ENCODE measurements around the gene BAK1.
A peak's percentile ranks its signal among the peaks of the same experiment; 100 is the strongest.
"Not testable (repeated sequence)": the region's sequence is repeated elsewhere in the genome, so short reads cannot be mapped to it uniquely, and the experiment has no call there.

The BAK1 gene

DNA sequence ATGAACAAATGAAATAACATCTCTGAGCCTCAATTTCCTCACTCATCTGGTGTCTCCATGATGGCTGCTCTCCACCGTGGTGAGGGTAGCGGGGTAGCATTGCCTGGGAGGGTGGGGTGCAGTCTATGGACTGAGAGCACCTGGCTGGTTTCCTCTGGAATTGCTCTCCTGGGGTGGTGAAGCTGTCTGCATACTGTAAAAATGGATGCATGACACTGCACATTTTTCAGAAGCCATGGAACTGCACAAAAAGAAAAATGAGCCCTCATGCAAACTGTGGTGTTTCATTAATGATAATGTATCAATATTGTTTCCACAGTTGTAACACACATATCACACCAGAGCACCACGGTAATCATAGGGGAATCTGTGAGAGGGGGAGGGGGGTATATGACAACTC, 28.9 kb upstream of the BAK1 start:
- no peak for DNase-seq (ENCODE audit: low read depth in 2 of 2)

DNA sequence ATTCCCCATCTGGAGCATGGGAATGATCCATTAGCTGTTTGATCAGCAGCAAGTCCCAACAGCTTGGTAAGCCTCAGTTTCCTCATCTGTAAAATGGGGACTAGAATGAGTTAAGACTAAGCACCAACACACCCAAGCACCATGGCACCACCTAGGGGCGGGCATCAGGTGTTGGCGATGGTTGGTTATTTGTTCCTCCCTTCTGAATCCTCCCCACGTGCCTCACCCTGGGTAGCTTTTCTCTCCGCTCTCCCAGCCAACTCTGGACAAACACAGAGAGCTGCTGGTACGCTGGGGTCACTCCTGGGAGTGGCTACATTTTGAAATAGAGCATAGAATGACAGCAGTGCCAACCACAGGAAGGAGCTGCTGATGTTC, 27.7 kb upstream of the BAK1 start:
- DNase-seq (ENCODE audit: low read depth in 2 of 2), result peak in 1 of 2 donors; percentile 24

DNA sequence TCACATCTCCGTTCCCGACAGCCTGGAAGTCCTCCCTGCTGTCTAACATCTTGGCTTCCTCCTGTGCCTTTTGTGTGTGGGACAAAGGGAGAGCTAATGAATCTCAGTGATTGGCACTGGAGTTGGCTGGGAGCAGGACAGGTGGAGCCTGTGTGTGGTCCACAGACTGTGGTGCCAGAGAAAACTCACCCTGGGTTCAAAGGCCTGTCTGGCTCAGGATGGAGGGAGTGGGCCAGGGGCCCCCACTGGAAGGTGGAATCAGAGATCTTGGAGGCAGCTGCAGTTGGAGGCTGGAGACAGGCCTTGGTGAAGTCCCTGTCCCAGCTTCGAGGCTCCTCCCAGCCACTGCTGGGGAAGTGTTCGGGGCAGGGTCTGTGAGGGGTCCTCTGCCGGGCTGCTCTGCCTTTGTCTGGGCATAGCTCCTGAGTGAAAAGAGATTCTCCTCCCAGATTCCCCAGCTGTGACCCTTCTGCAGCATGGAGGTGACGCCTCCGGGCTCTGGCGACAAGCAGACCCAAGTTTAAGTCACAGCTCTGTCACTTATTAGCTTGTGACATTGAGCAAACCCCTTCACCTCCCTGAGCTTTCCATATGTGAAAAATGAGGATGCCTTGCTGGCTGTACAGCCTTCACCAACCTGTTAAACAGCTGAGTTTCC, 27.2 kb upstream of the BAK1 start:
- DNase-seq (ENCODE audit: low read depth in 2 of 2), result no peak

DNA sequence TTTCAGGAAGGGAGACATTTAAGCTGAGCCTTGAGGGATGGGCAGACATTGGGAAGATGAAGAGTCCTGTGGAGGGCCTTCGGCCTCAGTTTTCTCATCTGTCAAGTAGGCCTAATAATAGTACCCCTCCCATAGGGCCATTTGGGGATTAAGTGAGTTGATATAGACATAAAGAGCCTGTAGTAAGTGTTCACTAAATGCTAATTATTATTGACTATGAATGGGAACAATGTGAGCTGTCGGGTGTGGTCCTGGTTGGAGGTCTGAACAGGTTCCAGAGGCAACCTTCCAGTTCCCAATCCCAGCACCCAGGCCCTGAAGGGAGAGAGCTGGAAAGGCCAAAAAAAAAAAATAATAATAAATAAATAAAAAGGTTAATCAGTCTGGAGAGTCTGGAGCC, 26.6 kb upstream of the BAK1 start:
- no peak for DNase-seq (ENCODE audit: low read depth in 2 of 2)

DNA sequence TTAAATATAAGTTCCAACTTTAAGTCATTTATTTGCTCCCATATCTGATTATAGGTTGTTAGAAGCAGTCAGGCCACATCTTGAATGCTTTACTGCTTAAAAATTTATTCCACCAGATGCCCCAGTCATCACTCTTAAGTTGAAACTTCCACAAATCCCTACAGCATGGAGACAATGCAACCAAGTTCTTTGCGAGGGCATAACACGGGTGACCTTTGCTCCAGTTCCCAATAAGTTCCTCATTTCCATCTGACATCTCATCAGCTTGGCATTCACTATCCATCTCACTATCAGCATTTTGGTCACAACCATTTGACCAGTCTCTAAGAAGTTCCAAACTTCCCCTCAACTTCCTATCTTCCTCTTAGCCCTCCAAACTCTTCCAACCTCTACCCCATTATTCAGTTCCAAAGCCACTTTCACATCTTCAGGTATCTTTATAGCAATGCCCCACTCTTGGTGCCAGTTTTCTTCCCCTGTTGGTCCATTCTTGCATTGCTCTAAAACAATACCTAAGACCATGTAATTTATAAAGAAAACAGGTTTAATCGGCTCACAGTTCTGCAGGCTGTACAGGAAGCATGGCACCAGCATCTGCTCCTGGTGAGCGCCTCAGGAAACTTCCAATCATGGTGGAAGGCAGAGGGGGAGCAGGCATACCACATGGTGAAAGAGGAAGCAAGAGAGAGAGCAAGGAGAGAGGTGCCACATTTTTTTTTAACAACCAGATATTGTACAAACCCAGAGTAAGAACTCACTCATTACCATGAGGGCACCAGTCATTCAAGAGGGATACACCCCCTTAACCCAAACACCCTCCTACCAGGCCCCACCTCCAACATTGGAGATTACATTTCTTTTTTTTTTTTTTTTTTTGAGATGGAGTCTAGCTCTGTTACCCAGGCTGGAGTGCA, 25.1 kb upstream of the BAK1 start:
- DNase-seq (ENCODE audit: low read depth in 2 of 2), result no peak

DNA sequence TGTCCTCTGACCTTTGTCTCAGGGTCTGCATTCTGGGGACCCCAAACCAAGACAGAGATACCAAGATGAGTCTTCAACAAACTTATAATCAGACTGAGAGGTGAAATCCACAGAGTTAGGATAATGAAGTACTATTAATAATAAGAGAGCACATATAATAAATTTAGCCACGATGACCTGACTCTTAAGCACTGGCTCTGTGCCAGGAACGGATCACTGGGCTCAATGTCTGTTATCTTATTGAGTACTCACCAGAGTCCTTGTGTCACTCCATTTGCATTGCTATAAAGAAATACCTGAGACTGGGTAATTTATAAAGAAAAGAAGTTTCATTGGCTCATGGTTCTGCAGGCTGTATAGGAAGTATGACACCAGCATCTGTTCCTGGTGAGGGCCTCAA, 22.1 kb upstream of the BAK1 start:
- DNase-seq (ENCODE audit: low read depth in 2 of 2), result no peak

DNA sequence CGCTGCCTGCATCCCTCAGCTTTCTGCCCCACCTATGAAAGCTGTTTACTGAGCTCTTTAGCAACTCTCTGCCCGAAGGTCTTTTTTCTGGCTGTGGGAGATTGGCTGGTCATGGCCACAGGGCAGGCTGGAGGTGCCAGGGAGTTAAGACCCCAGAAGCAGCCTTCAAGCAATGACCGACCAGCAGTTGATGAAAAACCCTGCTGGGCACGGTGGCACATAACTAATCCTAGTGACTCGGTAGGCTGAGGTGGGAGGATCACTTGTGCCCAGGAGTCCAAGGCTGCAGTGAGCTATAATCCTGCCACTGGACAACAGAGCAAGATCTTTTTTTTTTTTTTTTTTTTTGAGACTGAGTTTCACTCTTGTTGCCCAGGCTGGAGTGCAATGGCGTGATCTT, 20.7 kb upstream of the BAK1 start:
- DNase-seq (ENCODE audit: low read depth in 2 of 2), result no peak

DNA sequence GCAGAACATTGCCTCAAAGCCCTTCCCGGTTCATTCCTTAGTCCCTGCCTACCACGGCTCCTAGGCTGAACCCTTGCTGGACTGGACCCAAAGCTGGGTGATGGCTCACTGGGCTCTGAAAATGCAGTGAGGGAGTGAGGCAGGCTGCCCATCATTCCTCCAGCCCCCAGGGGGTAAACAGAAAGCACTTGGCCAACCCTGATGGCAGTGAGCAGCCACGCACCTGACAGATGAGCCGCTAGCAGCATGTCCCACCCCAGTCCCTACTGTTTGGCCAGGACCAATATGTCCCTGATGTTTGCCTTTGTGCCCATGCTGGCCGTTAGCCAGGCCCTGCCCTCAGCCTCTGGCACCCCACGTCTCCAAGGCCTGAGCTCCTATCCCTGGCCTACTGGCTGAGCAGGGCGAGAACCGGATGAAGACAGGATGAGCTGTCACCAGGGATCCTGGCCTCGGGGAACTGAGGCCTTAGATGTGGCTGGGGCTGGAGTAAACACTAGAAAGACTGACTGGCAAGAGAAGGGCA, 19.4 kb upstream of the BAK1 start:
- DNase-seq (ENCODE audit: low read depth in 2 of 2), result no peak

DNA sequence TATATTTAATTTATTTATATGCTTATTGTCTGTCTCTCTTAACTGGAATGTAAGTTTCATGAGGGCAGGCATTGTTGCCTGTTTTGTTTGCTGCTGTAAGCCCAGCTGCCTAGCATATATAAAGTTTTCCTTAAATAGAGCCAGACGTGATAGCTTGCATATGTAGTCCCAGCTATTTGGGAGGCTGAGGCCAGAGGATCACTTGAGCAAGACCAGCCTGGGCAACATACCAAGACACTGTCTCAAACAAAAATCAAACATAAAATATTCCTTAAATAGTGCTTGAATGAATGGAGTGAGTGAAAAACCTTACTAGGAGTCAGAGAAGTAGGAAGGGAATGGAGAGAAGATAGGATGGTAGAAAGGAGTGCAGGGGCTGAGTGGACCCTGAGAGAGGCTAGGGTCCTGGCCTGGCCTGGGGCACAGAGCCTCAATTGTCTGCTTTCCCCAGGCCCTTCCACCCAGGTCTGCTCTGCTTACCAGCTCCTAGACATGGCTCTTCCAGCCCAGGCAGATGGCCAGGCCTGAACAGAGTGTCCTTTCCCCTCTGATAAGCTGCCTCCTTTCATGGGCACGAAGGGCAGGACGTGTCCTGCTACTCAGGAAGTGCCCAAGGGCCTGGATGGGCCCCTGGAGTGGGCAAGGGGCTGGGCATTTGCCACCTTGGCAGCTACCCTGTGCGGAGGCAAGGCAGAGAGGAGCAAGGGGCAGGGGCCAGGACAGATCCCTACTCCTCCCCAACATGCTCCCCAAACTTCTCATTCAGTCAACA, 17.7 kb upstream of the BAK1 start:
- DNase-seq (ENCODE audit: low read depth in 2 of 2), result no peak

DNA sequence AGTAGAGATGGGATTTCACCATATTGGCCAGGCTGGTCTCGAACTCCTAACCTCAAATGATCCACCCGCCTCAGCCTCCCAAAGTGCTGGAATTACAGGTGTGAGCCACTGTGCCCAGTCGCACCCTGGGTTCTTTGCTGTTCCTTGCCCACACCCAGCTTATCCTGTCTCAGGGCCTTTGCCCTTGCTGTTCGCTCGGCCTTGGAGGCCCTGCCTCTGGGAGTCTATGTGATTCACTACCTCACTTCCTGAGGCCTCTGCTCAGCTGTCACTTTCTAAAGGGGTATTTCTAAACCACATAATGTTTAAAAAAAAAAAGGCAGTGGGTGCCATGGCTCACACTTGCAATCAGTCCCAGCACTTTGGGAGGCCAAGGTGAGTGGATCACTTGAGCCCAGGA, 16.8 kb upstream of the BAK1 start:
- not testable (repeated sequence) for DNase-seq (ENCODE audit: low read depth in 2 of 2)

DNA sequence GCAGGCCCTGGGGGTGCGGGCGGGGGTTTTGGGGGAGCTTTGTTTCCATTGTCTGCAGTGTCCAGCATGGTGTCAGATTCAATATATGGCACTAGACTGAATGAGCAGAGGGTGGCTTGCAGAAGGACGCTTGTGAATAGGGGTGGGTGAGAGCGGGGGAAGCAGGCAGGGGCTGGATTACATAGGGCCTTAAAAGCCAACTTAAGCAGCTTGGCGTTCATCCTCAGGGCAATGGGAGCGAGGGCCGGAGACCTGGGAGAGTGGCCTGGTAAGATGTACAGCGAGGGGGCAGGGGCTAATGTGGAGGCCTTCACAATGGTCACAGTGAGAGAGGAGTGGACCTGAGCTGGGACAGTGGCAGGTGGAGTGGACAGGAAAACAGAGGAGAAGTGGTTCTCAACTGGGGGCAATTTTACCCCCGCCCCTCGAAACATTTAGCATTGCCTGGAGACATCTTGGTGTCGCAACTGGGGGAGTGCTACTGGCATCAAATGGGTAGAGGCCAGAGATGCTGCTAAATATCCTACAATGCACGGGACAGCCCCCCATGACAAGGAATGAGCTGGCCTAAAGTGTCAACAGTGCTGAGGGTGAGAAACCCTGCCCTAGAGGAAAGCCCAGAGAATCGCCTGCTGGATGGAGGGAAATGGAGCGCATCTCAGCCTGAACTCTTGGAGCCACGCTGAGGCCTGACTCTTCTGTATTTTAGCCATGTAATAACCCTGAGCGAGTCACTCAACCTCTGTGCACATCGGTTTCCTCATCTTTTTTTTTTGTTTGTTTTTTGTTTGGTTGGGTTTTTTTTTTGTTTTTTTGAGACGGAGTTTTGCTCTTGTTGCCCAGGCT, 15.1 kb upstream of the BAK1 start:
- DNase-seq (ENCODE audit: low read depth in 2 of 2), result no peak

DNA sequence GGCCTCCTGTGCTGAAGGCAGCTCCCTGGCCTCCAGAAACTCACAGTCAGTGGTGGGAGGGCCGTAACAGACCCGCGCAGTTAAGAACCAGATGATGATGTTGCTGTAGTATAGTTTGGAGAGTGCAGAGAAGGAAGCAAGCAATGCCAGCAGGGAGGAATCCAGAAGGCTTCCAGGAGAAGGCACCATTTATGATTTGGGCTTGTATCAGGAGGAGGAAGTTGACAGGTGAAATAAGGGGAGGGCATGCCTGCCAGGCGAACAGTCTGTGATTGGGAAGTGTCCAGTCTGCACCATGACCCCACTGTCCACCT, 13.3 kb upstream of the BAK1 start:
- no peak for DNase-seq (ENCODE audit: low read depth in 2 of 2)

DNA sequence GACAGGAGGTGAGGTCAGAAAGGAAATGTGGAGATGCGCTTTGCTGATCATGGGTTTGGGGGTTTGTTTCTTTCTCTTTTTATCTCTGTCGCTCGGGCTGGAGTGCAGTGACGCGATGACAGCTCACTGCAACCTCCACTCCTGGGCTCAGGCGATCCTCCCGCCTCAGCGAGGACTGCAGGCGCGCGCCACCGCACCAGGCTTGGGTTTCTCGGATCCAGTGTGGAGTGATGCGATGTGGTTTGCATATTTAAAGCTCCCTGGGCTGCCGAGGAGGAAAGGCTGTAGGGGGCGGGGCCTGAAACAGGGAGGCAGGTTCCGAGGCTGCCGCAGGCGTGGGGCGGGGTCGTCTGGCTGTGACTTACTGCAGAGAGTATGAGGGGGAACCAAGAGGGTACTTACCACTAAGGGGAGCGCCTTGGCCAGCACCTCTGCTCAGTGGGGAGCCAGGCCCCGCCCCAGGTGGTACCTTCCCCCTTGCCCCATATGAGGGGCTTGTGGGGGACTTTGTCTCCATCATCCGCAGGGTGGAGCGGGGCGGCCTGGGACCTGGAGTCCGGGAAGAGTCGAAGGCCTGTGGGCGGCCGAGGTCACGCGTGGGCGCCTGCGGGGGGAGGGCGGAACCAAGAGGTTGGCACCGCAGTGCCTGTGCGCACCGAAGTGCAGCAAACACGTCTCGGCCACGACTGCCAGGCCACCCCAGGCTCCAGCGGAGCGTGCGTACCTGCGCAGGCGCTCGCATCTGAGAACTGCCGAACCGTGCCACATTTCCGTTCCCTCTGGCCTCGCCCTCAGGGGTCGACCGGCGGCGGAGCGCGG, 12.7 kb upstream of the BAK1 start:
- DNase-seq (ENCODE audit: low read depth in 2 of 2), result no peak

DNA sequence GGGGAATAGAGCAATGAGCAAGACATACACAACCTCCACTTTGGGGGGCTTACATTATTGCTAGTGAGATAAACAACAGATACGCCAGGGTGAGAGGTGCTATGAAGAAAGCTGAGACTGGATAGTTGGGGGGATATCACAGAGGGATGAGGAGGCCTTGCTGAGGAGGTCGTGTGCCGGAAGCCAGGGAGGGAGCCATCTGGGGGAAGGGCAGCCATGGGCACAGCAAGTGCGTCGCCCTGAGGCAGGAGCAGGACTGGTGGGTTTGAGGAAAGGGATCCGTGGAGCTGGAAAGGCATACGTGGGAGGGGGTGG, 12.2 kb upstream of the BAK1 start:
- no peak for DNase-seq (ENCODE audit: low read depth in 2 of 2)

DNA sequence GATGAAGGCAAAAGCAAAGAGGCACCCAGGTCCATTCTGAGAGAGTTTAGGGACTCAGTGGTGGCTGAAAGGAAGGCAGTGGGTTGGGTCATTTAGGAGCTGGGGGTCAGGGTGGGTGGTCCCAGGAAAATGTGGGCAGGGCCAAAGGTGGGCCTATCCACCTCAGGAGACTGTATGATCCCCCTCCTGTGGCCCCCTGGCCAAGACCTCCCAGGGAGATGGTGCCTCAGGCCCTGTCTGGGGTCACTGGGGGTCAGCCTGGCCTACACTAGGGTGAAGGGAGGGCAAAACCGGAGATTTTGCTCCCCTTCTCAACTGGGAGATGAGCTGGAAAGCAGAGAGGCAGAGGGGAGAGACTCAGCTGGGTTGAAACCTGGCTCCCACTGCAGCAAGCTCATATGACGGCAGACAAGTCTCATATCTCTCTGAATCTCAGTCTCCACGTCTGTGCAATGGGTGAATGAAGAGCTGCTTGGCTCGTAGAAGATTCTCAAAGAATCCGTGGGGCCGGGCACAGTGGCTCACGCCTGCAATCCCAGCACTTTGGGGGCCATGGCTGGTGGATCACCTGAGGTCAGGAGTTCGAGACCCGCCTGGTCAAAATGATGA, 11.5 kb upstream of the BAK1 start:
- DNase-seq (ENCODE audit: low read depth in 2 of 2), result no peak

DNA sequence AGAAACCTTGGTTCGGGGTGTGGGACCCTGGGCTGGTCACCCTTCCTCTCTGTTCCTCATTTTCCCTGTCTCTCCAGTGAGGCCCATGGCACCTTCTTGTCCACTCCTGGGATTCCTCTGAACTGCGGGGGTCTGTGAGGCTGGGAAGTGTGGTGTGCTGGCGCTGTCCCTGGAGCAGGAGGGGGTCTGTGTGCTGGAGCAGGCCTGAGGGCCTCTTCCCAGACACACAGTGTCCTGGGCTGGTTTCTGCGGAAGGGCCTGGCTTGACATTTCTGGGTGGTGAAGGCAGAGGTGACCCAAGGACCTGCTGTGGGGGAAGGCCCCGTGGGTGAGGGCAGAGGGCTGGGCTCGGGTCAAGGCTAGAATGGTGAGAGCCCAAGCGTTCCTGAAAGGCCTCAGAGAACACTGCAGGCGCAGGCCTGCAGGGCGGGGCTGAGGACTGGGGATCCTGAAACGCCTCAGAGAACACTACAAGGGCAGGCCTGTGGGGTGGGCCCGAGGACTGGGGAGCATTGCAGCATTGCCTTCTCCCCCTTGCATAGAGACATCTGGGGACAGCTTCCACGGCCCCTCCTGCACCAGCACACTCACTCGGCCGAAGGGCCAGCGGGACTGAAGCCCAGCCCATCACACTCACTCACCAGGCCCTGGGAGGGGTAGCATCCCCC, 10.6 kb upstream of the BAK1 start:
- no peak for DNase-seq (ENCODE audit: low read depth in 2 of 2)

DNA sequence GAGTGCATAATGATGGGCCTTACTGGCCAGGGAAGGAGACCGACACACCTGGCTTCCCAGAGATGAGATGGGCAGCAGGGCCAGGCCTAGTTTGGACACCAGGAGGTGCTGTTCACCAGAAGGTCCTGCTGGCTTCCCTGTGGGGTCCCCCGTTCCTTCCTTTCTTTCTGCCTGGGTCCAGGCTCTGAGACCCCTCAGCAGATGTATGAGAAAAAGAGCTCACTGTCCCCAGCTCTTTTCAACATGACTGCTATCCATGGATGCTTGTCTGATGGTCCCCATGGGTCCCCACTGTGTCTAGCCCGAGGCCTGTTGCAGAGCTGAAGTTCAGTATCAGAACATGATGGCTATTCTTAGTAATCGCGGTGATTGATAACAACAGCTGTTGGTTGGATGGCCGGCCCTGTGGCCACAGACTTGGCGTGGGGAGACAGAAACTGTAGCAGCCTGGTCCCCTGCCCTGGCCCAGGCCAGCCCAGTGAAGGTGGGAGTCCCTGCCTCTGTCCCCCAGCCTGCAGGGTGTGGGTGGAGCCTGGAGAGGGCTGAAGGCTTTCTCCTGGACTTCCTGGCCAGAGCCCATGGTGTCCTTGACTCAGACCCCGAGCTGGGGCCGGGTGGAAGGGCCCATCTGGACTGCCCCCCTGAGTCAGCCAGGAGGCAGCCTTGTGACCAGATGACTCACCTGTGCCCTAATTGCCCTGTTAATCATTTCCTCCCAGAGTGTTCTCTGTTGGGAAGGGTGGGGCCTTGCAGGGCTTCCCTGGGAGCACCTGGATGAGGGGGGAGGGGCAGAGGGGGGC, 9.9 kb upstream of the BAK1 start:
- no peak for DNase-seq (ENCODE audit: low read depth in 2 of 2)

DNA sequence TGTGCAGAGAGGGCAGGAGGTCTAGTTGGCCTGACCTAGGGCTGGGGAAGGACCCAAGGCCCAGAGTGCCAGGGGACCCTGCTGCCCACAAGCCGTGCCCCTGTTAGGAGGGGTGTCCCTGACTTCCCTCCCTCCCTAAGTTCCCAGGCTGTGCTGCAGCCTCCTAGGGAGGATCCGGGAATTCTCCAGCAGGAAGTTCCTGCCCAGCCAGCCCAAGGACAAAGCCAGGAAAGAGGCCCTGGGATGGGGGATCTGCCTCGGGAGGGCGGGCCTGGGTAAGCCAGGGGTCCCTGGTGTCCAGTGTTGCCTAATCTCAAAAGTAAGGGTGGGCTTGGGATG, 9.3 kb upstream of the BAK1 start:
- no peak for DNase-seq (ENCODE audit: low read depth in 2 of 2)

DNA sequence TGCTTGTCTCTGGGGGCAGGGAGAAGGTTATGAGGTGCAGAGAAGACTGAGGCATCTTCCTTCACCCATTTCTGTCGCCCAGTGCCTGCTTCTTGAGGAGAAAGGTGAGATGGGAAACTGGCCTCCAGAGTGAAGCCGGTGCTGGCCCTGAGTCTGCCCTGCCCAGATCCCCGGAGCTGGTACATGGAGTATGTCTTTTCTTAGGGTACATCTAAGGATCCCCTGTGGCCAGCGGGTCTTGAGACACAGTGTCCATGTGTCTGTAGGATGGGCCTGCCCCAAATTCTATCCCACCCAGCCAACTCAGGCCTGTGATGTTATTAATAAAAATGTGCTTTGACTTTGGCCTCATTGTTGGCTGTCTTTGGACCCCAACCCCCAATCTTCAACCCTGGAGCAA, 8.8 kb upstream of the BAK1 start:
- DNase-seq (ENCODE audit: low read depth in 2 of 2), result no peak

Data from stimulated activated CD4-positive, alpha-beta T cell treated with anti-CD3 and anti-CD28 coated beads, Interleukin-4, amount 100 ng/mL, for 48 hours (primary cell).